Natural killer cell (primary cell): ENCODE data around the gene SLC39A11. TPM values are rescaled to one million over a fixed set of nuclear protein-coding genes. Genes with fewer than 3 reads are reported as not detected.

Source experiments
- ATAC-seq, 3 donors: fragments of 150-1000 bp in 2 of 3; fragments of 200-7000 bp in 1 of 3; cut with Tn5 transposase; 1 replicate in 1 of 3; 2 replicates in 2 of 3; pipeline ENCODE4 v1.10.0; 2021; ENCODE audit warnings: mild to moderate bottlenecking in 2 of 3, moderate library complexity in 2 of 3
- DNase-seq, 2 donors: peaks; one replicate each; pipeline versions ENCODE4 v3.0.0 to v3.0.0-alpha.2; 2013 to 2021; ENCODE audit warnings: mixed read lengths in 1 of 2
- H3K27ac ChIP-seq: one replicate; pipeline ENCODE4 v1.5.1; 2013; ENCODE audit warnings: mild to moderate bottlenecking, low read length
- H3K27me3 ChIP-seq: one replicate; pipeline ENCODE4 v1.6.1; 2013; ENCODE audit warnings: low read length; ENCODE audit not compliant: control insufficient read depth, insufficient read depth
- H3K36me3 ChIP-seq: one replicate; pipeline ENCODE4 v1.6.1; 2013; ENCODE audit warnings: low read length; ENCODE audit not compliant: control insufficient read depth, insufficient read depth
- H3K4me1 ChIP-seq: one replicate; pipeline ENCODE4 v1.6.1; 2013; ENCODE audit warnings: low read length; ENCODE audit not compliant: control insufficient read depth, insufficient read depth
- H3K4me3 ChIP-seq: one replicate; pipeline ENCODE4 v1.5.1; 2013; ENCODE audit warnings: low read length
- H3K9me3 ChIP-seq: one replicate; pipeline ENCODE4 v1.6.1; 2013; ENCODE audit warnings: low read length; ENCODE audit not compliant: control insufficient read depth, insufficient read depth
- H3K27ac Mint-ChIP-seq, 2 donors: one replicate each; pipeline ENCODE4 v1.8.0; 2022; ENCODE audit warnings: mild to moderate bottlenecking in 2 of 2, mixed read lengths in 2 of 2, moderate library complexity in 1 of 2
- H3K27me3 Mint-ChIP-seq, 2 donors: one replicate each; pipeline ENCODE4 v1.8.0; 2022; ENCODE audit warnings: low read depth in 2 of 2, mixed read lengths in 2 of 2
- H3K36me3 Mint-ChIP-seq: one replicate; pipeline ENCODE4 v1.8.0; 2022; ENCODE audit warnings: mixed read lengths
- H3K4me1 Mint-ChIP-seq, 2 donors: one replicate each; pipeline ENCODE4 v1.8.0; 2022; ENCODE audit warnings: mixed read lengths in 2 of 2
- H3K4me3 Mint-ChIP-seq: one replicate; pipeline ENCODE4 v1.8.0; 2022; ENCODE audit warnings: mild to moderate bottlenecking, moderate library complexity, mixed read lengths
- H3K9me3 Mint-ChIP-seq, 2 donors: one replicate each; pipeline ENCODE4 v1.8.0; 2022; ENCODE audit warnings: mixed read lengths in 2 of 2
- WGBS: methylation state at CpG from one replicate; pipeline ENCODE4 v1.1.7; 2013; ENCODE audit warnings: missing lambda C conversion rate; ENCODE audit not compliant: insufficient coverage; 5-methylcytosine and 5-hydroxymethylcytosine counted together
- intact Hi-C: fragments of 100-400 bp; cut with micrococcal nuclease; formaldehyde crosslinking; loops from one replicate; pipeline ENCODE4 v1.14.2; 2022
- total RNA-seq, 4 donors: library from RNA; stranded (reverse); fragments of 120-200 nt in 1 of 4; gene quantifications; one replicate each; pipeline versions ENCODE4 v1.2.3 to v1.2.4, GENCODE V29; 2013 to 2022
- TF ChIP-seq, protein P1 (sequence below): fragments of 200-600 bp; IDR thresholded peaks from one replicate; pipeline ENCODE4 v1.8.0; 2022; ENCODE audit warnings: antibody characterized with exemption

SLC39A11 gene
- total RNA-seq, 3 donors from 2014 or later (not counting 1 experiment from before 2014, with no cell fraction given): 32.6 to 44.9 (median 39.4) TPM

- Mint-ChIP-seq H3K4me3 (no peak overlapping the region), H3K27me3 (no peaks in the 10 kb centered on the region), H3K27ac (no peak overlapping the region), H3K4me1 (peaks cover 6 to 10% of the 10 kb centered on the region in 2 donors), H3K9me3 (no peaks in the 10 kb centered on the region), H3K36me3 (peaks cover 13% of the 10 kb centered on the region)
- Histone ChIP-seq H3K27me3 (no peaks in the 10 kb centered on the region), H3K4me3 (no peak overlapping the region), H3K9me3 (peaks cover 3% of the 10 kb centered on the region), H3K27ac (no peak overlapping the region), H3K36me3 (peaks cover 2% of the 10 kb centered on the region), H3K4me1 (no peaks in the 10 kb centered on the region)
- DNase-seq (no peak), ATAC-seq (no peak)
- intact Hi-C loops: no loop called here
- 91% methylated on average over 6 of the region's 6 CpGs for WGBS
- TF ChIP-seq, protein P1, sequence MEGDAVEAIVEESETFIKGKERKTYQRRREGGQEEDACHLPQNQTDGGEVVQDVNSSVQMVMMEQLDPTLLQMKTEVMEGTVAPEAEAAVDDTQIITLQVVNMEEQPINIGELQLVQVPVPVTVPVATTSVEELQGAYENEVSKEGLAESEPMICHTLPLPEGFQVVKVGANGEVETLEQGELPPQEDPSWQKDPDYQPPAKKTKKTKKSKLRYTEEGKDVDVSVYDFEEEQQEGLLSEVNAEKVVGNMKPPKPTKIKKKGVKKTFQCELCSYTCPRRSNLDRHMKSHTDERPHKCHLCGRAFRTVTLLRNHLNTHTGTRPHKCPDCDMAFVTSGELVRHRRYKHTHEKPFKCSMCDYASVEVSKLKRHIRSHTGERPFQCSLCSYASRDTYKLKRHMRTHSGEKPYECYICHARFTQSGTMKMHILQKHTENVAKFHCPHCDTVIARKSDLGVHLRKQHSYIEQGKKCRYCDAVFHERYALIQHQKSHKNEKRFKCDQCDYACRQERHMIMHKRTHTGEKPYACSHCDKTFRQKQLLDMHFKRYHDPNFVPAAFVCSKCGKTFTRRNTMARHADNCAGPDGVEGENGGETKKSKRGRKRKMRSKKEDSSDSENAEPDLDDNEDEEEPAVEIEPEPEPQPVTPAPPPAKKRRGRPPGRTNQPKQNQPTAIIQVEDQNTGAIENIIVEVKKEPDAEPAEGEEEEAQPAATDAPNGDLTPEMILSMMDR: no peak
These were observed 248.9 kb downstream of the SLC39A11 start for GRCh38 chr17:72843591-72843990.

DNA sequence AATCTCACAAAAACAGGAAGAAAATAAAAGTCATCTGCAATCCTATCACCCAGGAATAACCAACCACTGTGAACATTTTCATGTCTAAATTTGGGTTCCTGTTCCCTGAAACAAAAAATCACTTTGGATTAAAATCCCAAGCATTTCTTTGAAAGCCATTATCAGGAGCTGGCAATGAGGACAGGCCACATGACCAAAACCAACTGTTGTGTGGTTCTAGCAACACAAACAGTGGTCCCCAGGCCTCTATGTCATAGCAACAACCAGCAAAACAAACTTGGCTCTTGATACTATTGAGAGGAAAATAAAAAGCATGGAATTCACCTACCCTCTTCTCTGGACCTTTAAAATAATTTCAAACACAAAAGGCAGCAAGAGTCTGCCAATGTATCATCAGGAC, 252.5 kb downstream of the SLC39A11 start:
- Mint-ChIP-seq H3K27ac (no peak overlapping the region), H3K27me3 (no peaks in the 10 kb centered on the region), H3K4me3 (no peak overlapping the region), H3K9me3 (no peaks in the 10 kb centered on the region), H3K4me1 (peaks cover 4% of the 10 kb centered on the region in 2 donors), H3K36me3 (peaks cover 13% of the 10 kb centered on the region)
- intact Hi-C loops: no loop called here
- no peak for ATAC-seq
- Histone ChIP-seq H3K36me3 (peaks cover 2% of the 10 kb centered on the region), H3K27ac (no peak overlapping the region), H3K9me3 (peaks cover 3% of the 10 kb centered on the region), H3K4me1 (no peaks in the 10 kb centered on the region), H3K27me3 (no peaks in the 10 kb centered on the region), H3K4me3 (no peak overlapping the region)
- no peak for DNase-seq
- TF ChIP-seq, protein P1: no peak

DNA sequence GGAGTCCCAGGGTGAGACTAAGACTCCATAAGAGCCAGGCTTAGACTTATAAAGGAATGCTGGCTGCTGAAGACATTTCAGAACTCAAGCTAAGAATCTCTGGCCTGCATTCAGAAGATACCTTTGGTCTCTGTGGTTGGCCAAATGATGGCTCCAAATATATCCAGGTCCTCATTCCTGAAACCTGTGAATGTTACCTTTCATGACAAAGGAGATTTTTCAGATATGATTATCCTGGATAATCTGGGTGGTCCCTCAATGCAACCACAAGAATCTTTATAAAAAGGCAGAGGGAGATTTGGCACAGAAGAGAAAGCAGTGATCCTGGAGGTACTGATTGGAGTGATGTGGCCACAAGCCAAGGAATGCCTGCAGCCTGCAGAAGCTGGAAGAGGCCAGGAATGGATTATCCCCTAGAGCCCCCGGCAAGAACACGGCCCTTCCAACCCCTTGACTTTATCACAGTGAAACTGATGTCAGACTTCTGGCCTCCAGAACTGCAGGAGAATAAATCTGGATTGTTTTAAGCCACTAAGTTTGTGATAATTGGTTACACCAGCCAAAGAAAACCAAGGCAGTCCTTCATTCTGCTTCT, 253.3 kb downstream of the SLC39A11 start:
- H3K36me3 ChIP-seq: peaks cover 2% of the 10 kb centered on the region
- Mint-ChIP-seq H3K27me3 (no peaks in the 10 kb centered on the region), H3K9me3 (no peaks in the 10 kb centered on the region), H3K4me3 (no peak overlapping the region), H3K36me3 (peaks cover 13% of the 10 kb centered on the region), H3K4me1 (no peaks in the 10 kb centered on the region), H3K27ac (no peak overlapping the region)
- peaks cover 3% of the 10 kb centered on the region for H3K9me3 ChIP-seq
- intact Hi-C loops: no loop called here
- ATAC-seq (no peak), DNase-seq (no peak)
- no peaks in the 10 kb centered on the region for H3K27me3 ChIP-seq
- H3K4me3 ChIP-seq: no peak overlapping the region
- WGBS: no CpG with 5 or more reads among the region's 2 CpGs
- TF ChIP-seq, protein P1: no peak
- no peaks in the 10 kb centered on the region for H3K4me1 ChIP-seq
- no peak overlapping the region for H3K27ac ChIP-seq

DNA sequence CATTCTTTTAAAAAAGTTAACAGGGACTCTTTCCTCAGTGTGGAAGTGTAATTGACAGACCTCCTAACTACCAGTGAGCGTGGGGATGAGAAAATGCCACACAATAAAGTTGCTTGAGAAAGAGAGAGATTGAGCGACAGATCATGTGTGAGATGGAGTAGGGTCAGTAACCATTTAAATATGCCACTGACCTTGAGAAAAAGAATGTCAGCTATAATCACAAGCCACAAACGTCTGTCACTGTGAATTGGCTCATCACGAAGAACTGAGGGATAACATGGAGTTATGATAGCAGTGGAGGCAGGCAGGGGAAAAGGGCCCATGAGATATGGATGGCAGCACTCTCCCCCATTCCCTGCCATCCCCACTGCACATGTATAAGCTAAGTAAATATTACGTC, 253.9 kb downstream of the SLC39A11 start:
- Histone ChIP-seq H3K4me1 (no peaks in the 10 kb centered on the region), H3K9me3 (peaks cover 3% of the 10 kb centered on the region), H3K27ac (no peak overlapping the region), H3K36me3 (peaks cover 2% of the 10 kb centered on the region), H3K4me3 (no peak overlapping the region), H3K27me3 (no peaks in the 10 kb centered on the region)
- H3K36me3 Mint-ChIP-seq: peaks cover 13% of the 10 kb centered on the region
- no peaks in the 10 kb centered on the region for H3K27me3 Mint-ChIP-seq
- H3K4me1 Mint-ChIP-seq: no peaks in the 10 kb centered on the region
- H3K4me3 Mint-ChIP-seq: no peak overlapping the region
- DNase-seq (no peak), ATAC-seq (no peak)
- H3K27ac Mint-ChIP-seq: no peak overlapping the region
- H3K9me3 Mint-ChIP-seq: no peaks in the 10 kb centered on the region
- WGBS: 100% methylated on average over 2 of the region's 5 CpGs
- TF ChIP-seq, protein P1: no peak
- intact Hi-C loops: no loop called here
